Vagina (tissue), 2 donors: ENCODE results near the gene FBRSL1. TPM values are rescaled to one million over a fixed set of nuclear protein-coding genes. Genes with fewer than 3 reads are reported as not detected.

Experiments used
- DNase-seq, 2 donors: peaks; one replicate each; pipeline ENCODE4 v3.0.0-alpha.2; 2017; ENCODE audit errors: extremely low spot score in 2 of 2
- H3K27ac ChIP-seq: fragments of 200-600 bp; sonication (generic); one replicate; pipeline ENCODE4 v1.5.1; 2019
- H3K27me3 ChIP-seq: fragments of 200-600 bp; sonication (generic); one replicate; pipeline ENCODE4 v1.5.1; 2019
- H3K36me3 ChIP-seq, 2 donors: fragments of 200-600 bp; sonication (generic); one replicate each; pipeline ENCODE4 v1.5.1; 2017 to 2019
- H3K4me1 ChIP-seq: fragments of 200-600 bp; sonication (generic); one replicate; pipeline ENCODE4 v1.5.1; 2019
- H3K4me3 ChIP-seq, 2 donors: fragments of 200-600 bp; sonication (generic); 1 replicate in 1 of 2; 2 replicates in 1 of 2; pipeline ENCODE4 v1.5.1; 2016 to 2019
- H3K9me3 ChIP-seq: fragments of 200-600 bp; sonication (generic); one replicate; pipeline ENCODE4 v1.5.1; 2019
- POLR2A ChIP-seq, 2 donors: fragments of 450-650 bp; IDR thresholded peaks; one replicate each; pipeline ENCODE4 v1.6.1; 2017; ENCODE audit warnings: antibody characterized with exemption in 2 of 2, mild to moderate bottlenecking in 2 of 2, moderate library complexity in 2 of 2
- POLR2AphosphoS5 ChIP-seq, 2 donors: sonication (generic); formaldehyde crosslinking; IDR thresholded peaks; one replicate each; pipeline ENCODE4 v1.9.0; 2017; ENCODE audit warnings: antibody characterized with exemption in 2 of 2, mild to moderate bottlenecking in 2 of 2, low read depth in 1 of 2; ENCODE audit not compliant: insufficient read depth in 1 of 2
- intact Hi-C: fragments of 100-400 bp; cut with DNase I; formaldehyde crosslinking; loops from one replicate; pipeline ENCODE4 v1.15.1; 2023
- total RNA-seq: library from RNA; depleted of rRNA; stranded (reverse); fragments of >200 nt; gene quantifications from one replicate; pipeline ENCODE4 v1.2.3, GENCODE V29; 2016
- TF ChIP-seq, protein P1 (sequence below), 3 experiments: fragments of 450-650 bp in 2 of 3; fragments of 200-600 bp in 1 of 3; sonication (generic) in 1 of 3; IDR thresholded peaks; one replicate each; pipeline ENCODE4 v1.5.1; 2017 to 2019; ENCODE audit warnings: antibody characterized with exemption in 3 of 3, mild to moderate bottlenecking in 2 of 3, moderate library complexity in 2 of 3

FBRSL1 gene
- total RNA-seq, 1 donor from 2014 or later, result 11.0 TPM

DNA sequence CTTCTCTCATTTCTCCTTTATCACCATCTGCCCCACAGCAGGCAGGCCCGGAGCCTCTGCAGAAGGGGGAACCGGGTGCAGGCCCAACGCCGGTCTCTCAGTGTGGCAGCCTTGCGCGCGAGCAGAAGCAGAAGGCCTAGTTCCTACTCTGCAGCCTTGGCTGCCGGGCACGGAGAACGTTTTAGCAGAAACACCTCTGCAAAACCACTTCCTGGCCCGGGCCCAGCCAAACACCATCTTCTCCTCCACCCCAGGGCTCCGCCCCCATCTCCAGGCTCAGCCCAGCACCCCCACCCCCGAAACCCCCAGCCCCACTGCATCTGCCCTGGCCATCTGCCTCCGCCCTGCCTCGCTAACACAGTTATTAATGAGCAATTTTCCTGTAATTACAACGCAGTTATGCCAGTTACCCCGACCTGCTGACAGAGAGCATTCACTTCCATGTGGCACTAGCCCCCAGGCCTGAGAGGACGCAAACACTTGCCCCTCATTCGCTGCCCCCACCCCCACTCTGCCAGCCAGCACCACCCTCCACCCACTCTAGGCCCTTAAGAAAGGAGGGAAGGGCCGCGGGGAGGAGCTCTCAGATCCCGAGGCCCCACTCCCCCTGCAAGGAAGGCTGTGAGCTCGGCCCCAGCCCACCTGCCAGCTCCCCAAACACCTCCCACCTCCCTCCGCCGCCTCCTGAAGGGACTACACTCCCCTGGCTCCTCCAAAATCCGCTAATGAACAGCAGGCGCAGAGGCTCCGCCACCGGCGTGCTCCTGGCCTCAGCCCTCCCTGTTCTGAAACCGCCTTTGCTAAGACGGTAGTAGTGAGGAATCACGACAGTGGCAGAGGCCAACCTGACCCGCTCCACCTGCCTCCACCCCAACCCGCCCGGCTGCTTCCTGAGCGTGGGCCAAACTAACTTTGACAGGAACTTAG, 44.7 kb upstream of the FBRSL1 start:
- Histone ChIP-seq H3K4me3 (peak overlapping the region; percentile 23 to 45), H3K36me3 (no peaks in the 10 kb centered on the region), H3K4me1 (peaks cover 15% of the 10 kb centered on the region), H3K9me3 (no peaks in the 10 kb centered on the region), H3K27ac (peak overlapping the region; percentile 68), H3K27me3 (no peaks in the 10 kb centered on the region)
- no peak for TF ChIP-seq POLR2A (IDR thresholded peaks at IDR 0.05)
- TF ChIP-seq, protein P1, sequence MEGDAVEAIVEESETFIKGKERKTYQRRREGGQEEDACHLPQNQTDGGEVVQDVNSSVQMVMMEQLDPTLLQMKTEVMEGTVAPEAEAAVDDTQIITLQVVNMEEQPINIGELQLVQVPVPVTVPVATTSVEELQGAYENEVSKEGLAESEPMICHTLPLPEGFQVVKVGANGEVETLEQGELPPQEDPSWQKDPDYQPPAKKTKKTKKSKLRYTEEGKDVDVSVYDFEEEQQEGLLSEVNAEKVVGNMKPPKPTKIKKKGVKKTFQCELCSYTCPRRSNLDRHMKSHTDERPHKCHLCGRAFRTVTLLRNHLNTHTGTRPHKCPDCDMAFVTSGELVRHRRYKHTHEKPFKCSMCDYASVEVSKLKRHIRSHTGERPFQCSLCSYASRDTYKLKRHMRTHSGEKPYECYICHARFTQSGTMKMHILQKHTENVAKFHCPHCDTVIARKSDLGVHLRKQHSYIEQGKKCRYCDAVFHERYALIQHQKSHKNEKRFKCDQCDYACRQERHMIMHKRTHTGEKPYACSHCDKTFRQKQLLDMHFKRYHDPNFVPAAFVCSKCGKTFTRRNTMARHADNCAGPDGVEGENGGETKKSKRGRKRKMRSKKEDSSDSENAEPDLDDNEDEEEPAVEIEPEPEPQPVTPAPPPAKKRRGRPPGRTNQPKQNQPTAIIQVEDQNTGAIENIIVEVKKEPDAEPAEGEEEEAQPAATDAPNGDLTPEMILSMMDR (IDR thresholded peaks at IDR 0.05), result no peak
- DNase-seq, result no peak
- intact Hi-C loops, result no loop called here

DNA sequence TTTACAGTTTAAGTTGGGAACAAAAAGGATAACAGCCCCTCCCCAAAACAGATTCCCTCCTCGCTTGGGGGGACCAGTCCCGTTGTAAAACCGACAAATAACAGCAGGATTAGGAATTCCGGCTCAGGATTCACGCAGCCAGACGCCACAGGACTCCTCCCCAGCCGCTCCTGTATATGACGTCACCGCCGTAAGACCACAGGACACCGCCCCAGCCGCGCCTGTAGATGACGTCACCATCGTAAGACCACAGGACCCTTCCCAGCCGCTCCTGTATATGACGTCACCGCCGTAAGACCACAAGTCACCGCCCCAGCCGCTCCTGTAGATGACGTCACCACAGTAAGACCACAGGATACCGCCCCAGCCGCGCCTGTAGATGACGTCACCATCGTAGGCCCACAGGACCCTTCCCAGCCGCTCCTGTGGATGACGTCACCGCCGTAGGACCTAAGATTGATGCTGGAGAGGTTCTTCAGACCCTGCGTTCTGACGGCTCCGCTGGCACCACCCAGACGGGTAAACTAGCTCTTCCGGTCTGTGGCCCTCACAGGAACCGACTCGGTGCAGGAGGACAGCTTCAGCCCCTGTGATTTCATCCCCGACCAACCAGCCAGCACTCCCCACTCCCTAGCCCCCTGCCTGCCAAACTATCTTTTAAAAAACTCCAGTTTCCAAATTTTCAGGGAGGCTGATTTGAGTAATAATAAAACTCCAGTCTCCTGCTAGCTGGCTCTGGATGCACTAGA, 43.9 kb upstream of the FBRSL1 start:
- DNase-seq, result no peak
- Histone ChIP-seq H3K4me3 (peak overlapping the region; percentile 23 to 45), H3K27ac (peak overlapping the region; percentile 68), H3K36me3 (no peaks in the 10 kb centered on the region), H3K27me3 (no peaks in the 10 kb centered on the region), H3K9me3 (no peaks in the 10 kb centered on the region), H3K4me1 (peaks cover 15% of the 10 kb centered on the region)
- intact Hi-C loops, result no loop called here
- TF ChIP-seq, protein P1 (IDR thresholded peaks at IDR 0.05), result no peak
- TF ChIP-seq POLR2AphosphoS5 (IDR thresholded peaks at IDR 0.05; ENCODE audit: insufficient read depth in 1 of 2, low read depth in 1 of 2), result no peak
- TF ChIP-seq POLR2A (IDR thresholded peaks at IDR 0.05), result no peak

DNA sequence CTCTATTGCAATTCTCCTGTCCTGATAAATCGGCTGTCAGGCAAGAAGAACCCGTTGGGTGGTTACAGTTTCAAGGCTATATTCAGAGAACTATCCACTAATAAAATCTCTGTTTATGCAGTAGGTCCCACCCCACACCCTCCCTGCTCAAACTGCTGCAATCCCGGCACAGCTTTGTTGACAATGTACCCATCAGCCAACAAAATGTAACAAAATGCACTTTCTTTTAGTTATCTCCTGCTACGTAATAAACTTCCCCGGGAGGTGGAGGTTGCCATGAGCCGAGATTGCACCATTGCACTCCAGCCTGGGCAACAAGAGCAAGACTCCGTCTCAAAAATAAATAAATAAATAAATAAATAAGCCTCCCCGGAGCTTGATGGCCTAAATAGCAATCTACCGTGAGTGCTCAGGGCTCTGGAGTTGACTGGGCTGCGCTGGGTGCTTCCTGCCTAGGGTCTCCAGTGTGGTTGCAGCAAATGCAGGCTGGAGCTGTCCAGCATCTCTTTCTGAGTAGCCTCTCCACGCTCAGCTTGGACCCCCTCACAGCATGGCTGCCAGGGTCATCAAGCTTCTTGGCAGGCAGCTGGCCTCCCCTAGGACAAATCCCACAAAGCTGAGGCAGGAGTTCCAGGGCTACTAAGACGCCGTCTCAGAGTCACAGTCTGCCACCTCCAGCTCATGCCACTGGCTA, 43.2 kb upstream of the FBRSL1 start:
- H3K4me3 ChIP-seq, result peak overlapping the region in 1 of 2 donors; percentile 45
- H3K36me3 ChIP-seq, result no peaks in the 10 kb centered on the region
- peaks cover 15% of the 10 kb centered on the region for H3K4me1 ChIP-seq
- H3K27me3 ChIP-seq, result no peaks in the 10 kb centered on the region
- TF ChIP-seq POLR2AphosphoS5 (IDR thresholded peaks at IDR 0.05; ENCODE audit: insufficient read depth in 1 of 2, low read depth in 1 of 2) (no peak), POLR2A (IDR thresholded peaks at IDR 0.05) (no peak)
- TF ChIP-seq, protein P1 (IDR thresholded peaks at IDR 0.05), result no peak
- no peaks in the 10 kb centered on the region for H3K9me3 ChIP-seq
- DNase-seq, result no peak
- intact Hi-C loops, result no loop called here
- peak overlapping the region; percentile 68 for H3K27ac ChIP-seq

DNA sequence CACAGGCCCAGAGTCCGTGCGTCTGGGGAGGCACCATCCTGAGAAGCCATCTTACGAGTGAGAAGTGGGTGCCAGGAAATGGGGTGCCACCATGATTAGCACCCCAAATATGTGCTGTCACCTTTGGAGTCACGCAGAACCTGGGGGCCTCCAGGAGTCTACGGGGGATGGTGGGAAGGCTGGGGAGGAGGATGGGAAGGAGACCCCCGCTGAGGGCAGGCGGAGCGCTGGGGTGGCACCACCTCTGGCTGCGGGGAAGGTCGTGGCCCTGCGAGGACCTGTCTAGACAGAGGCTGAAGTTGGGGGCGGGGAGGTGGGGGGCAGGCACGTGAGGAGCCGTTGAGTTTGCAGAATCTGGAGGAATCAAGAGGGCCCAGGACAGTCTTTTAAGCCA, 42.6 kb upstream of the FBRSL1 start:
- Histone ChIP-seq H3K4me3 (no peak overlapping the region), H3K4me1 (peaks cover 15% of the 10 kb centered on the region), H3K27ac (no peak overlapping the region), H3K27me3 (no peaks in the 10 kb centered on the region), H3K9me3 (no peaks in the 10 kb centered on the region), H3K36me3 (no peaks in the 10 kb centered on the region)
- intact Hi-C loops, result no loop called here
- TF ChIP-seq, protein P1 (IDR thresholded peaks at IDR 0.05), result no peak
- TF ChIP-seq POLR2A (IDR thresholded peaks at IDR 0.05) (no peak), POLR2AphosphoS5 (IDR thresholded peaks at IDR 0.05; ENCODE audit: insufficient read depth in 1 of 2, low read depth in 1 of 2) (no peak)
- no peak for DNase-seq
